Neural progenitor cell (in vitro differentiated cells): ENCODE data around the gene KCNMA1.

Experiments
- EZH2phosphoT487 ChIP-seq: fragments of 200-600 bp; sonication (generic); IDR thresholded peaks from 2 replicates; pipeline ENCODE4 v1.6.1; 2017; ENCODE audit warnings: antibody characterized with exemption
- TF ChIP-seq, protein P1 (sequence below): fragments of 200-600 bp; sonication (generic); IDR thresholded peaks from 2 replicates; pipeline ENCODE4 v1.5.1; 2017; ENCODE audit warnings: antibody characterized with exemption, mild to moderate bottlenecking

DNA sequence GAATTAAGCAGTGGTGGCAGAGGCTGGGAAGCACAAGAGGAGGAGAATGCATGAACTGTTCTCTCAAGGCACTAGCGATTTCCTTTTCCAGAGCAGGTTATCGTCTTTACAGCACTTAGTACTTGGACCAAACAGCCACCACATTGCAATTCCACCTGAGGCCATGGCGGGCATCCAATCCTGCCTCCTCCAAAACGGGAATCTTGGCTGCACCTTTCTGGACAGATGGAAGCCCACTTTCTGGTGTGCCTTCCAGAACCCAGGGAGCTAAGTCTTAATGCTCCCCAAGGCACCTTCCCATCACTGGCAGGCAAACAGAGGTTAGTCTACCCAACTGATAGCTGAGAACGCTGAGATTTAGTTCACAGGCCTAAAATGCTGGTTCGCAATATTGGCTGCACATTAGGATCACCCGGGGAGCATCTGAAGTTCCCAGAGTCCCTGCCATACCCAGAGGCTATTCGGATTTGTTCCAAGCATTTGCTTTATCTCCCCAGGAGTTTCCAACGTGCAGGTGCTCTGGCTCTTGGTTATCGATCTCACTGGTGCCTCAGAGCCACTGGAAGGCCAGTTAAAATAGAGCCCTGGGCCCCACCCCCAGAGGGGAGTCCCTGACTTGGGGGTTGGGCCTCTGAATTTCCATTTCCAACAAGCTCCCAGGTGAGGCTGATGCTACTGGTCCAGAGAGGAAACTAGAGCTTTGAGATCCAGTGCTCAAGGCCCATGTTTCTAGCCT is 62.2 kb downstream of the KCNMA1 start:
- TF ChIP-seq, protein P1, sequence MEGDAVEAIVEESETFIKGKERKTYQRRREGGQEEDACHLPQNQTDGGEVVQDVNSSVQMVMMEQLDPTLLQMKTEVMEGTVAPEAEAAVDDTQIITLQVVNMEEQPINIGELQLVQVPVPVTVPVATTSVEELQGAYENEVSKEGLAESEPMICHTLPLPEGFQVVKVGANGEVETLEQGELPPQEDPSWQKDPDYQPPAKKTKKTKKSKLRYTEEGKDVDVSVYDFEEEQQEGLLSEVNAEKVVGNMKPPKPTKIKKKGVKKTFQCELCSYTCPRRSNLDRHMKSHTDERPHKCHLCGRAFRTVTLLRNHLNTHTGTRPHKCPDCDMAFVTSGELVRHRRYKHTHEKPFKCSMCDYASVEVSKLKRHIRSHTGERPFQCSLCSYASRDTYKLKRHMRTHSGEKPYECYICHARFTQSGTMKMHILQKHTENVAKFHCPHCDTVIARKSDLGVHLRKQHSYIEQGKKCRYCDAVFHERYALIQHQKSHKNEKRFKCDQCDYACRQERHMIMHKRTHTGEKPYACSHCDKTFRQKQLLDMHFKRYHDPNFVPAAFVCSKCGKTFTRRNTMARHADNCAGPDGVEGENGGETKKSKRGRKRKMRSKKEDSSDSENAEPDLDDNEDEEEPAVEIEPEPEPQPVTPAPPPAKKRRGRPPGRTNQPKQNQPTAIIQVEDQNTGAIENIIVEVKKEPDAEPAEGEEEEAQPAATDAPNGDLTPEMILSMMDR: no peak
- no peak for TF ChIP-seq EZH2phosphoT487
